Effector CD4-positive, alpha-beta T cell (primary cell): Measurements from ENCODE around the gene ZNF536.
"Not testable (repeated sequence)": the region's sequence is repeated elsewhere in the genome, so short reads cannot be mapped to it uniquely, and the experiment has no call there.

Experiments
- DNase-seq: peaks from one replicate; pipeline ENCODE4 v3.0.0-alpha.2; 2020

The ZNF536 gene

DNA sequence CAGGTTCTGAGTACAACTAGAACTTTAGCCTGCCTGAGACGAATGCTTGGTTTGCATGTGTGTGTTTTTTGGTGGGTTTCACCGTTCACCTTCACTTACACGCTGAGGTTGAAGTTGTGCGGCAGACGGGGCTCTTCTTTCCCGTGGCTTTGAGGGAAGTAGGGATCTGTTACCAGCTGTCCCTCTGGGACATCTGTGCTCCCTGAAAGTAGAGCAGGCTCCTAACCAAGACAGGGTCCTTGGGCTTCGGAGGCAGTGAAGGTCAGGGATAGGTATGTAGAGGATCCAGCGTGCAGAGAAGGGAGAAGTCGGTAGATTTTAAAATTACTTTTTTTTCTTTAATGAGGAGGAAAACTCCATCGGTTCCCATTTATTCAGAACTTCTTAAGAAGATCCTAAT, 48.7 kb downstream of the ZNF536 start:
- DNase-seq = no peak

GRCh38 chr19:30421571-30421970, 49.4 kb downstream of the ZNF536 start:
- DNase-seq = no peak

GRCh38 chr19:30423481-30423880, 51.3 kb downstream of the ZNF536 start:
- DNase-seq = no peak

DNA sequence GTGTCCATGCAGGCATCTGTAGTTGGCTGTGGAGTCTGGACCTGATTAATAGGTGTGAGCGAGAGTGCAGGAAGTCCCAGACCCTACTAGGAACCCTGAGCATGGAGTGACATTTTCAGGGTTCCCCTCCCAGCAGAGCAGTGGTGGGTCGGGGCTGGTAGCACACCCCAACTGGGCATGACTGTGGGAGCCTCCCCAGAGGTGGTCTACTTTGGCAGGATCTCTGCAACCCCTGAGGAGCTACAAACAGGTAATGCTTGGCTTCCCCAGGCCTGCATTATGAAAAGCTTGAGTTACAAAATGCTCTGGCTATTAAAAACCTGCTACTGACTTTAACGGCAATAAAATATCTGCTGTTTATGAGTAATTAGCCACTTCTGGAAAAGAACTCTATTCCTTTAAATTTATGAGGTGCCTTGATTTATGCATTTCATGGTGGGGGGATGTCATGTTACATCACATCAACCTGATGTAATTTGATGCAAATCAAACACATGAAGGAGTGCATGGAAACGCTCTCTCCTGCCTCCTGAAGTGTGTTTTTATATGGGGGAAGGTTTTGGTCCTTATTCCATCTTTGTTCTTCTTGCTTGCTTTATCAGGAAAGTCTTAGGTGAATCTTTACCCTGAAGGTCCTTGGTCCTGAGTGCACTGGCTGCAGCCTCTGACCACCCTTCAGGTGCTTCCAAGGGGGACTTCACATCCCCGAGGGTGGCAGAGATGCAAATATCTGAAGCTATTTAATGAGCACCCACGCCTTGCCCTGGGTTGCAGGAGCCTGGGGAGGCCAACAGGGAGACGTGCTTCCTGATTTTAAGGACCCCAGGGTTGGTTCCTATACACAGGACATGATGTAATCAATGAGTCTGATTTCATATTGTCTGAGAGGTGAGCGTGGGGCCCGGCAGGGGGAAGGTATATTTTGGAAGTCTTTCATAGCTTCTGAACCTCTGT, 54.0 kb downstream of the ZNF536 start:
- no peak for DNase-seq

- no peak for DNase-seq
These were observed 54.7 kb downstream of the ZNF536 start for GRCh38 chr19:30426864-30427263.

DNA sequence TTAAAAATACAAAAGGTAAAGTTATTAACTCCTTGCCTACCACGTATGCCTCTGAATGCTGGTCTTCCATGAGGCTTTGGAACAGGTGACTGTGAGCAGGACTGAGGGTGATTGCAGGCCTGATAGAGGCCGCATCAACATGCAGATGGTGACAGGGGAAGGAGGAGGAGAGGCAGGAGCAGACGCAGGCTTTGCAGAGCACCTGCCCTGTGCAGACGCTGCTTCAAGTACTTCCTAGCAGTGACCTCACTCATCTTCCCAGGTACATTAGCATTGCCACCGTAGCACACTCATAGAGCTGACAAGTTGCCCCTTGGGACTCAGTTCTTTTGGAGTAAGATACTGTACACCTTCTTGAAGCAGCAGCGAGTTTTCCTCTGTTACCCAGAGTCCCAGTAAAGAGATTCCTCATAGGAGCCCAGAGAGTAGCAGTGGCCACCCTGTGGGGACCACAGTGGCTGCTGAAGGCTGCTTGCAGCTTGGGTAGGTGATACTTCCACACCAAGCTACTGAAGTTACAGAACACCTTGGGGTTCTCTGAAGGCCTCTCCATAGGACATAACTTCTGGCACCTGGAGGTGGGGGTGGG, 56.0 kb downstream of the ZNF536 start:
- no peak for DNase-seq

GRCh38 chr19:30428844-30429243, 56.7 kb downstream of the ZNF536 start:
- no peak for DNase-seq

DNA sequence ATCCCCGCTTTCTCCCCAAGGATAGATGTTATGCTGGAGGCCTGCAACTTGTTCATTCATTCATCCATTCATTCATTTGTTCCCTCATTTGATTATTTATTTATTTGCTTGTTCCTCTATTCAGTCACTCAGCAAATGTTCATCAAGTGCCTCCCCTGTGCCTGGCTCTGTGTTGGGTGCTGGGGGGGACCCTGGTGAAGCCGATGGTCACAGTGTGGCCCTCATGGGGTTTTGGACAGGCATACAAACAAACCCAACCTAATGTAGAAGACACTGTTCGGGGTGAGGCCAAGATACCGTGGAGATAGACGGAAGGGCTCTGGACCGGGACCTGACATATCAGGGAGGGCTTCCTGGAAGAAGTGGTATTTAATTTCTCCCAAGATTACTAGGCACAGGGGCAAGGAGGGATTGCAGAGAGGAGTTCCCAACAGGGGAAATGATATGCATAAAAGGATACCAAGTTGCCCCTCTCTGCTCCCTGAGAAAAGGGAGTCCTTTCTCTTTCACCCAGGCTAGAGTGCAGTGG, 58.1 kb downstream of the ZNF536 start:
- no peak for DNase-seq

DNA sequence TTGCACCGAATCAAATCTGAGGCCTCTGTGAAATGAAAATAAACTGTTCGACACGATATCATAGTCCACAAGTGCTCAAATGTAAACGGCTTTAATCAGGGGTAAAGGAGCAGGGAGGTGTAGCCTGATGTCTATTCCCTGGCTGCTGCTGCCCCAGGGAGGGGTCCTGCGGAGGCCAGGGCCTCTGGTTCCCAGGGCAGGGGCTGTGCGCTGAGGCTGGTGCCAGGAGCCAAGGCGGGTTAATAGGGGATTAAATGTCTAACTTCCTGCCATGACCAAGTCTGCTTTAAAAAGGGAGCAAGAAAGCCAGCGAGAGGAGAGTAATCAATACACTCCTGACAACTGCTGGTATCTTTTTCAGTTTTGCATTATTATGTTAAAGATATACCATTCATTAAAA, 59.4 kb downstream of the ZNF536 start:
- no peak for DNase-seq

- DNase-seq = no peak
These were observed 62.8 kb downstream of the ZNF536 start for GRCh38 chr19:30434797-30435594.

GRCh38 chr19:30437869-30438268, 65.7 kb downstream of the ZNF536 start:
- no peak for DNase-seq

- no peak for DNase-seq
These were observed 67.1 kb downstream of the ZNF536 start for GRCh38 chr19:30439310-30439709.

- DNase-seq = no peak
These were observed 68.8 kb downstream of the ZNF536 start for GRCh38 chr19:30441011-30441410.

- no peak for DNase-seq
These were observed 70.5 kb downstream of the ZNF536 start for GRCh38 chr19:30442674-30443073.

GRCh38 chr19:30443531-30444252, 71.5 kb downstream of the ZNF536 start:
- no peak for DNase-seq

GRCh38 chr19:30444253-30444671, 72.1 kb downstream of the ZNF536 start:
- no peak for DNase-seq

GRCh38 chr19:30444686-30445232, 72.6 kb downstream of the ZNF536 start:
- no peak for DNase-seq

GRCh38 chr19:30445385-30445784, 73.2 kb downstream of the ZNF536 start:
- no peak for DNase-seq

DNA sequence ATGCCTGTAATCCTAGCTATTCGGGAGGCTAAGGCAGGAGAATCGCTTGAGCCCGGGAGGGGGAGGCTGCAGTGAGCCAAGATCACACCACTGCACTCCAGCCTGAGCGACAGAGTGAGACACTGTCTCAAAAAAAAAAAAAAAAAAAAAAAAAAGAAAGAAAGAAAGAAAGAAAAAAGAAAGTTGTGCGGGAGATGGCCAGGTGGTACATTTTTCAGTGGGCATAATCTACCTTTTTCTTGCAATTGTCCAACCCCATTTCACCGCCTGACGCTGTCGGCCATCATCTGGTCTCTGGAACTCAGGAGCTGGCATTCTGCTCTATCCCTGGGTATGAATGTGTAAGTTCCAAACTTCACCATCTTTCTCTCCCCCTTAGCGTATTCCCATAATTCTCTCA, 73.9 kb downstream of the ZNF536 start:
- DNase-seq = not testable (repeated sequence)

- no peak for DNase-seq
These were observed 74.8 kb downstream of the ZNF536 start for GRCh38 chr19:30446850-30447552.

DNA sequence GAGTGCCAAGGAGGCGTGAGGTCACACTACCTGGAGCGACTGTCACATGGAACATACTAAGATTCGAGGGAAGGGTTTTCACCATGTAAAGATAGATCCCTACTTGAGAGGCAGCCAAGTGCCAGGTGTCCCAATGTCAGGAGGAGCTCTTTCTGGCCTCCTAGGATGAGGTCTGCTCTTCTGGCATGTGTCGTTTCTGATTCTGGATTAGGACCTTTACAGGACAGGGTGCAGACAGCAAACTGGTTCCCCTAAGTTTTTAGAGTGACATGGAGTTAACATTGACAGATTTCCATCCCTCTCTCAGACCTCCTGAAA, 75.3 kb downstream of the ZNF536 start:
- DNase-seq = no peak
